ENCODE data around the gene PAX2.

PAX2 gene

GRCh38 chr10:100750291-100751210 is 5.2 kb downstream of the PAX2 start:
- no peaks in the 10 kb centered on the region for H3K9me3 Mint-ChIP-seq
- H3K4me3 Mint-ChIP-seq, result no peak overlapping the region
- peaks cover 99% of the 10 kb centered on the region for H3K27me3 Mint-ChIP-seq
- H3K4me1 Mint-ChIP-seq, result peaks cover 34% of the 10 kb centered on the region
- ATAC-seq (no peak), DNase-seq (no peak)
- no peak overlapping the region for H3K27ac Mint-ChIP-seq

GRCh38 chr10:100751211-100751933 is 6.0 kb downstream of the PAX2 start:
- Mint-ChIP-seq H3K4me1 (peaks cover 29% of the 10 kb centered on the region), H3K4me3 (no peak overlapping the region), H3K27ac (no peak overlapping the region), H3K27me3 (peaks cover 100% of the 10 kb centered on the region), H3K9me3 (no peaks in the 10 kb centered on the region)
- no peak for DNase-seq
- ATAC-seq, result no peak

- Mint-ChIP-seq H3K9me3 (no peaks in the 10 kb centered on the region), H3K27me3 (peaks cover 100% of the 10 kb centered on the region), H3K4me1 (no peaks in the 10 kb centered on the region), H3K4me3 (no peak overlapping the region), H3K27ac (no peak overlapping the region)
- no peak for ATAC-seq
- DNase-seq, result no peak
Measured at GRCh38 chr10:100755821-100756220, 10.4 kb downstream of the PAX2 start.

GRCh38 chr10:100759331-100759730 is 13.9 kb downstream of the PAX2 start:
- ATAC-seq (no peak), DNase-seq (no peak)
- Mint-ChIP-seq H3K27me3 (peaks cover 82% of the 10 kb centered on the region), H3K27ac (no peak overlapping the region), H3K9me3 (no peaks in the 10 kb centered on the region), H3K4me3 (no peak overlapping the region), H3K4me1 (no peaks in the 10 kb centered on the region)

- H3K4me3 Mint-ChIP-seq, result no peak overlapping the region
- no peak overlapping the region for H3K27ac Mint-ChIP-seq
- no peak for ATAC-seq
- H3K4me1 Mint-ChIP-seq, result no peaks in the 10 kb centered on the region
- H3K9me3 Mint-ChIP-seq, result no peaks in the 10 kb centered on the region
- H3K27me3 Mint-ChIP-seq, result peaks cover 82% of the 10 kb centered on the region
- no peak for DNase-seq
Measured at GRCh38 chr10:100760726-100761125, 15.3 kb downstream of the PAX2 start.

GRCh38 chr10:100761191-100761590 is 15.8 kb downstream of the PAX2 start:
- Mint-ChIP-seq H3K27ac (no peak overlapping the region), H3K27me3 (peaks cover 82% of the 10 kb centered on the region), H3K9me3 (no peaks in the 10 kb centered on the region), H3K4me1 (no peaks in the 10 kb centered on the region), H3K4me3 (no peak overlapping the region)
- DNase-seq, result no peak
- ATAC-seq, result no peak

GRCh38 chr10:100763043-100763747 is 17.8 kb downstream of the PAX2 start:
- ATAC-seq (no peak), DNase-seq (no peak)
- Mint-ChIP-seq H3K27me3 (peaks cover 81% of the 10 kb centered on the region), H3K4me3 (no peak overlapping the region), H3K27ac (no peak overlapping the region), H3K4me1 (no peaks in the 10 kb centered on the region), H3K9me3 (no peaks in the 10 kb centered on the region)

- no peak for ATAC-seq
- H3K27me3 Mint-ChIP-seq, result peaks cover 53% of the 10 kb centered on the region
- H3K9me3 Mint-ChIP-seq, result no peaks in the 10 kb centered on the region
- H3K4me1 Mint-ChIP-seq, result no peaks in the 10 kb centered on the region
- no peak overlapping the region for H3K27ac Mint-ChIP-seq
- DNase-seq, result no peak
- no peak overlapping the region for H3K4me3 Mint-ChIP-seq
Measured at GRCh38 chr10:100766693-100767421, 21.5 kb downstream of the PAX2 start.

- DNase-seq (no peak), ATAC-seq (no peak)
- H3K4me1 Mint-ChIP-seq, result no peaks in the 10 kb centered on the region
- no peaks in the 10 kb centered on the region for H3K9me3 Mint-ChIP-seq
- no peak overlapping the region for H3K4me3 Mint-ChIP-seq
- peaks cover 48% of the 10 kb centered on the region for H3K27me3 Mint-ChIP-seq
- H3K27ac Mint-ChIP-seq, result no peak overlapping the region
Measured at GRCh38 chr10:100767422-100767775, 22.0 kb downstream of the PAX2 start.

GRCh38 chr10:100769481-100769880 is 24.1 kb downstream of the PAX2 start:
- no peak overlapping the region for H3K27ac Mint-ChIP-seq
- no peak overlapping the region for H3K4me3 Mint-ChIP-seq
- ATAC-seq (no peak), DNase-seq (no peak)
- no peaks in the 10 kb centered on the region for H3K9me3 Mint-ChIP-seq
- peaks cover 52% of the 10 kb centered on the region for H3K27me3 Mint-ChIP-seq
- H3K4me1 Mint-ChIP-seq, result no peaks in the 10 kb centered on the region

GRCh38 chr10:100773646-100774045 is 28.3 kb downstream of the PAX2 start:
- Mint-ChIP-seq H3K27me3 (peaks cover 50% of the 10 kb centered on the region), H3K27ac (no peak overlapping the region), H3K9me3 (no peaks in the 10 kb centered on the region), H3K4me3 (no peak overlapping the region), H3K4me1 (no peaks in the 10 kb centered on the region)
- ATAC-seq (no peak), DNase-seq (no peak)

- Mint-ChIP-seq H3K27me3 (peaks cover 56% of the 10 kb centered on the region), H3K27ac (no peak overlapping the region), H3K4me3 (no peak overlapping the region), H3K4me1 (no peaks in the 10 kb centered on the region), H3K9me3 (no peaks in the 10 kb centered on the region)
- DNase-seq, result no peak
- no peak for ATAC-seq
Measured at GRCh38 chr10:100774223-100774622, 28.8 kb downstream of the PAX2 start.

GRCh38 chr10:100774876-100775275 is 29.5 kb downstream of the PAX2 start:
- DNase-seq (no peak), ATAC-seq (no peak)
- H3K4me1 Mint-ChIP-seq, result no peaks in the 10 kb centered on the region
- H3K9me3 Mint-ChIP-seq, result no peaks in the 10 kb centered on the region
- no peak overlapping the region for H3K4me3 Mint-ChIP-seq
- no peak overlapping the region for H3K27ac Mint-ChIP-seq
- peaks cover 56% of the 10 kb centered on the region for H3K27me3 Mint-ChIP-seq

- peaks cover 59% of the 10 kb centered on the region for H3K27me3 Mint-ChIP-seq
- H3K4me1 Mint-ChIP-seq, result no peaks in the 10 kb centered on the region
- DNase-seq (no peak), ATAC-seq (no peak)
- H3K27ac Mint-ChIP-seq, result no peak overlapping the region
- H3K9me3 Mint-ChIP-seq, result no peaks in the 10 kb centered on the region
- no peak overlapping the region for H3K4me3 Mint-ChIP-seq
Measured at GRCh38 chr10:100775386-100775785, 30.0 kb downstream of the PAX2 start.

- ATAC-seq (no peak), DNase-seq (no peak)
- no peak overlapping the region for H3K27ac Mint-ChIP-seq
- no peak overlapping the region for H3K4me3 Mint-ChIP-seq
- no peaks in the 10 kb centered on the region for H3K9me3 Mint-ChIP-seq
- peaks cover 59% of the 10 kb centered on the region for H3K27me3 Mint-ChIP-seq
- no peaks in the 10 kb centered on the region for H3K4me1 Mint-ChIP-seq
Measured at GRCh38 chr10:100775871-100776270, 30.5 kb downstream of the PAX2 start.

Data from stimulated activated naive CD8-positive, alpha-beta T cell treated with anti-CD3 and anti-CD28 coated beads, Interleukin-15, amount 100 ng/mL, for 72 hours (primary cell).